Activated gamma-delta T cell treated with anti-CD3 and anti-CD28 coated beads, Interleukin-2, amount 50 U/mL, for 16 hours (primary cell): ENCODE measurements around the gene IRX2.

Source experiments
- DNase-seq: peaks from one replicate; pipeline ENCODE4 v3.0.0-alpha.2; 2020; ENCODE audit warnings: low read depth

The IRX2 gene

GRCh38 chr5:2714026-2714425, 37.5 kb downstream of the IRX2 start:
- DNase-seq, result no peak

DNA sequence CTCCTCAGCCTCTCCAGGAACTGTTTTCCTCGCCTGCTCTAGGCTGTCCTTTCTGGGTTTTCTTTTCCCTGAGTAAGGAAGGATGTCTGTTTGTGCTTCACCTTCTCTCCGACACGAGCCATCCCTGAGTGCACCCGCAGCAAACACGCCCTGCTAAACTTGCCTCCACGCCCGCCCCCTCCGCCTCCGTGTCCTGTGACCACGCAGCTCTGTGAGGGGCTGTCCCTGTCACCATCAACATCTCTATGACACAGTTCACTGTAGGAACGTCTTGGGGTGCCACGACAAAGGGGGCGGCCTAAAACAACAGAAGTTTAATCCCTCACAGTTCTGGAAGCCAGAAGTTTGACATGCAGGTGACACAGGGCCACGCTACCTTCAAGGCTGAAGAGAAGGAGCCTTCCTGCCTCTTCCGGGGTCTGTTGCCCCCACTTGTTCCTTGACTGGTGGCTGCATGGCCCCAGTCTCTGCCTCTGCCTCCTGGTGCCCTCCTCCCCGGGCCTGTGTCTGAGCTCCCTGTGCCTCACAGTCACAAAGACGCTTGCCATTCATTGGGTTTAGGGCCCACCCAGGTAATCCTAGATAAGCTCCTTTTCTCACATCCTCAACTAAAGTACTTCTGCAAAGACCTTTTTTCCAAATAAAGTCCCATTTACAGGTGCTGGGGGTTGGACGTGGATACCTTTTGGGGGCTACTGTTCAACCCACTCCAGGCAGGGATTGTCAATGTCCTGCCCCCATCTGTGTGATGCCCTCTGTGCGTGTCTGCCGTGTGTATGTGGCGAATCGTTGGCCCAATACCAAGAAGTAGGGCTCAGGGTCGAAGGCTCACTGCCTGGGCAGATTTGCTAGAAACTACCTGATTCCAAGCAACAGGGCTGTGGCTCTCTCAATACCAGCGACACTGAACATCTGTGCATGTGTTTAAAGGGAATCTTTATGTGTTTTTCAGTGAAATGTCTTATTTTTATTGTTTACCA, 39.7 kb downstream of the IRX2 start:
- no peak for DNase-seq

- DNase-seq, result no peak
Observed at GRCh38 chr5:2710910-2711309, 40.6 kb downstream of the IRX2 start.

DNA sequence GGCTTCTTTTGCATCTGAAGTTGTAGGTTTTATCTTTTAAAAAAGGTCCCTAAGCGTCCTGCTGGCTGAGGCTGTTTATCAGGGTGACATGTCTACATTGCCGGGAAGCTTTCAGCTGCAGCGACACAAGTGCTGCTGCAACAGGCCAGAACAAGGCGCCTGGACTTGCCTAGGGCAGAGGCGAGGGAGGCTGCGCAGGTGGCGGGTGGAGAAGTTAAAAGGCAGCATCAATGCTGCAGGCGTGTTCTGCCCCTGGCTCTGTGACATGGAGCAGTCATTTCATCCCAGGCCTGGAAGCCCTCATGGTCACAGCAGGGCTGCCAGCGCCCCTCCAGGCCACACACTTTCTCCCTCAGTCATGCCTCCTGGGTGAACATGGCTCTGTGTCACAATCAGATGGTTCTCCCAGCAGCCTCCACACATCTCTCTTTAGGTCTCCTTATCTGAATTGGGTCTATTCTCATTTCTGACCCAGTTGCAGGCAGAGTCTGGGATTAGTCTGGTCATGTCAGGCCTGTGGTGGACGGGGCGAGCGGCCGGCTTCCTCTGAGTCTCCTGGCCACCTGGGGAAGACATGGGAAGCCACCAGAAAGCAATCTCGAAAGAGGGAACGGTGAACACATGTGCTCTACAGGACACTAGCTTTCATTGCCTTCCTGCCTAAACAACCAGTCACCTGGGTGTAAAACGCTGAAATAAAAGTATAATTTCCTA, 41.3 kb downstream of the IRX2 start:
- DNase-seq, result no peak

GRCh38 chr5:2708751-2709150, 42.7 kb downstream of the IRX2 start:
- no peak for DNase-seq

GRCh38 chr5:2708132-2708531, 43.3 kb downstream of the IRX2 start:
- DNase-seq, result no peak

DNA sequence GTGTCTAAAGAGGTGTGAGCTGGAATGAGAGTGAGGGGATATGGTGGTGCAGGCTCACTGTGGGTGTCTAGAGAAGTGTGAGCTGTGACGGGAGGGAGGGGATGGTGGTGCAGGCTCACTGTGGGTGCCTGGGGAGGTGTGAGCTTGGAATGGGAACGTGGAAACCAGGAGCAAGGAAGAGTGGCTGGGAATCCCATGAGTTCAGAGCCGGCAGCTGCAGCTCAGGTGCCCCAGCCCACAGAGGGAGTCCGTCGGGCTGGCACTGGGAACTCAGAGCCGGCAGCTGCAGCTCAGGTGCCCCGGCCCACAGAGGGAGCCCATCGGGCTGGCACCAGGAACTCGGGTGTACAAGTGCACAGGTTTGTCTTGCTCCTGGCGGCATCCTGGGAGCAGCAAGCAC, 45.6 kb downstream of the IRX2 start:
- no peak for DNase-seq

DNA sequence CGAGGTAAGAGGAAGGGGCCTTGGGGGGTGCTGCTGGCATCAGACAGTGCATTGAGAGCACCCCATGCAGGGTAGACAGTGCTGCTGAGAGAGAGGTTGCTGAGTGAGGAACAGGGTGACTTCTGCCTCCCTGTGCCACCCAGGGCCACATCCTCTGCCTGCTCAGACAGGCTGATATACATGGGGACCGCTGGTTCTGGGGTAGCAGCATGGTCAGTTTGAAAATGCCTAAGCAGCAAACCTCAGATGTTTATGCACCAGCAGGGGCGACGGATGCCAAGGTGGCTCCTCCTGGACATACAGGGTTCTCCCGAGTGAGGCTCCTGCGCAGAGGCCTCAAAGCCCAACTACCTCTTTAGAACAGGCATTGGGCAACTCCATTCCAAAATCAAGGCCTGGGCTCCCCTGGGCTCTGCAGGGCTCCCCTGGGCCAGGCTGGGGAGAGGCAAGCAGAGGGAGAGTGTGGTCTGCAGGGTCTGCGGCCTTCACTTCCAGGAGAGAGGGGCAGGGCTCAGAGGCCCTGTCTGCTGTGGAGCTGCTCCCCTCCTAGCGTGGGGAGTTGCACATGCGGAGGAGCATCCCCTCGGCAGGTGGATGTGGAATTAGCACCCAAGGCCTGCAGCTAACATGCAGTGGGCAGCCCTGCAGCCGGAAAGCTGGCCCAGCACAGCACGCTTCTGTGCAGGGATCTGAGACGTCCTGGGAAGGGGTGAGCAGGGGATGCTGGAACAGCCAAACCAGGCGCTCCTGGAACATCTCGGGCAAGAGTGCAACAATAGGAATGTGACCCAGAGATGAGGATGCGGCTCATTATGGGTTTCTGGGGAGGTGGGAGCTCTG, 46.5 kb downstream of the IRX2 start:
- DNase-seq, result no peak

DNA sequence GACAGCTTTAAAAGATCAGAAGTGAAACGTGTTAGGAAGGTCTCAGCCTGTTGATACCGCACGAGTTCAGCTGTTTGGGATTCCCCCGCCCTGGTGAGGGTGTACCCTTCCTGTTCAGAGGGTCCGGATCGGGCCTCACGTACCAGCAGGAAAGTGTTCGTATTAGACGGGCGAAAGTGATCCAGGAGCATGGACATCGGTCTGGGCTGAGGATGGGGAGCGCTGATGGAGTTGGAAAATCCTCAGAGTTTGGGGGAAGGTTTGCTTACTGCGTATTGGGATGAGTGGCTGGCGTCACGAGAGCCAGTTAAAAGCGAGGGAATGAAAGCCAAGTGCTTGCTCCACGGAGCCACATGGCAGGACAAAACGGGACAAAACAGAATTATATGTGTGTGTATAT, 47.4 kb downstream of the IRX2 start:
- no peak for DNase-seq

GRCh38 chr5:2703615-2704014, 47.9 kb downstream of the IRX2 start:
- DNase-seq, result no peak

GRCh38 chr5:2703041-2703440, 48.4 kb downstream of the IRX2 start:
- DNase-seq, result no peak

DNA sequence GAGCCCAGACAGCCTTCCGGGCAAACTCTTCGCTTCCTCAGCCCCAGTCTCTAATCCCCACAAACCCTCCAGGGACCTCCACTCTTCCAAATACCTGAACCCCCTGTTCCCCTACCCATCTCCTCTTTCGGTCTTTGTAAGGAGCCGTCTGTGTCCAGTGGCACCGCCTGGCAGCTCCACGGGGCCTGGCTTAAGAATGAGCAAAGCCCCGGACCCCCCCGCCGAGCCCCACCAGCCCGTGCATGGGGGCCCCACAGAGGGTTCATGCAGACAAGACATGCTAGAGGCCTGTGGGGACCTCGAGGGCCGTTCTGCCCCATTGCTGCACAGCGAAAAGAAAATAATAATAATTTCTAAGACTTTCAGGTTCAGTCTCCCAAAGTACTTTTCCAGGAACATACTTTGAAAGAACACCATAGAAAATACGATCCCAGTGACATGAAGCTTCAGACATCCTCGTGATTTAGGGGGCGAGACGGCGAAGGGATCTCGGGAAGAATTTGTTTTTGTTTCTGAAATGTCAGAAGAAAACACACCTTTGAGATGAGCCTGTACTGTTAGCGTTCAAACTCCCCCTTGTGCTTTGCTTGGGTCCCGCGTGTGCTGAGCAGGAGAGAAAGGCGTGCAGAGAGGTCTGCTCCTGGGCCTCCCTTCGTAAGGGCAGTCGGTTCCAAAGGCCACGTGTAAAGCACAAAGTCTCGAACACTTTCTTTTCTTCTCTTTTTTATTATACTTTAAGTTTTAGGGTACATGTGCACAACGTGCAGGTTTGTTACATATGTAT, 49.2 kb downstream of the IRX2 start:
- no peak for DNase-seq

GRCh38 chr5:2701592-2701991, 49.9 kb downstream of the IRX2 start:
- DNase-seq, result no peak

- no peak for DNase-seq
Observed at GRCh38 chr5:2700876-2701275, 50.6 kb downstream of the IRX2 start.

DNA sequence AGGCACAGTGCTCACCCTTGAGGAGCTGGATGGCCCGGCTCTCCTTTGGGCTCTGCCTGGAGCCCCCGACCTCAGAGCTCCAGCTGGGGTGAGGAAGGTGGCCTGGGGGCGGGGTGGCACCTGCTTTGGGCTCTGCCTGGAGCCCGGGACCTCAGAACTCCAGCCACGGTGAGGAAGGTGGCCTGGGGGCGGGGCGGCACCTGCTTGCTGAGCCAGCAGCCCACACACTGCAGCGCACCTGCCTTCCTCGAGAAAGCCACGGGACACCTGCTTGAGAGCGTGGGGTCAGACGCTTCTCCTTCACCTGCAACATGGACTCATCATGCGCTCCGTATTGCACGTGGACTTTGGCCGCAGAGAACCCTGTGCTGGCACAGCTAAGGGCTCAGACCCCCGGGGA, 51.8 kb downstream of the IRX2 start:
- DNase-seq, result no peak

DNA sequence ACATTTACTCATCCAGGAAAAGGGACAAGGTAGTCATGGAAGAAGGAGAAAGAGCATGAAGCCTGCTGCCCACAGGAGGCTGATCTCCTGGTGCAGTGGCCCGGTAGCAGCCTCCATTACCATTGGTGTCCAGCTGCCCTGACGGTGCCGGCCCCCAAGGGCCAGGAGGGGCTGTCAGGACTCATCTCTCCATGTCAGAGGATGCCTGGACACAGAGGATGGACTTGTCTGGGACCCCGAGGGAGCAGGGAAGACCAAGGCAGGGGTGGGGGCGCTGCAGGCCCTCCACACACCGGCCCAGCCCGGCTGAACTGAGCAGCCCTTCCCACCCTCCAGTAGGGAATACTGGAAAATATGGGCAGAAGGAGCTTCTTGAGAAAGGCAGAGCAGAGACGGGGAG, 52.2 kb downstream of the IRX2 start:
- no peak for DNase-seq

- no peak for DNase-seq
Observed at GRCh38 chr5:2698581-2698980, 52.9 kb downstream of the IRX2 start.

- no peak for DNase-seq
Observed at GRCh38 chr5:2697446-2698200, 53.9 kb downstream of the IRX2 start.

DNA sequence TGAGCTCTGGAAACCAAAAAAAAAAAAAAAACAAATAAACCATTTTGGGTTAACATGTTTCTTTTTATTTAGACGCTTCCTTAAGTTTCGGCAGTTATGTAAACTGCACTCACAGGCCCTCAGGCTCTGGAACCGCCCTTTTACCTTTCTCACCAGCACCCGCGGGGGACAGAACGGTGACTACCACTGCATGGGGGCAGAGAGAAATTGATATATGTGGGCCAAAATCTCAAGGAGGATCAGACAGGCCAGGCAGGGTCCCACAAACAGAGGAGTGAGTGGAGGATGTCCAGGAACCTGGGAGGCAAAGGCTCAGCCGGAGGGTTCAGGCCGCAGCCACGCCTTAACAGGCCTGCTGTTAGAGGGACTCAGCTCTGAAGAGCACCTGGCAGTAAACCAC, 54.4 kb downstream of the IRX2 start:
- DNase-seq, result no peak
